H9 (cell line): ENCODE data around the gene GBP6. TPM values are rescaled to one million over a fixed set of nuclear protein-coding genes. Genes with fewer than 3 reads are reported as not detected.

Experiments
- DNase-seq: peaks from one replicate; pipeline ENCODE4 v3.0.0-alpha.2; 2017
- H2AFZ ChIP-seq: one replicate; pipeline ENCODE4 v1.6.1; 2013; ENCODE audit warnings: mild to moderate bottlenecking, low read length, control low read depth, moderate library complexity
- H2AK5ac ChIP-seq: 2 replicates; pipeline ENCODE4 v1.6.1; 2013; ENCODE audit warnings: low read length, control low read depth, mixed read lengths; ENCODE audit not compliant: insufficient read length
- H2BK120ac ChIP-seq: one replicate; pipeline ENCODE4 v1.6.1; 2013; ENCODE audit warnings: low read depth, mild to moderate bottlenecking, low read length, control low read depth, inconsistent platforms; ENCODE audit not compliant: poor library complexity, severe bottlenecking
- H2BK12ac ChIP-seq: 2 replicates; pipeline ENCODE4 v1.6.1; 2013; ENCODE audit warnings: low read length, control low read depth, mixed read lengths, low read depth; ENCODE audit not compliant: insufficient read length
- H2BK15ac ChIP-seq: 2 replicates; pipeline ENCODE4 v1.6.1; 2013; ENCODE audit warnings: low read depth, low read length, control low read depth
- H2BK20ac ChIP-seq: one replicate; pipeline ENCODE4 v1.6.1; 2013; ENCODE audit warnings: low read depth, mild to moderate bottlenecking, low read length, control low read depth, inconsistent platforms; ENCODE audit not compliant: poor library complexity, severe bottlenecking
- H2BK5ac ChIP-seq: 2 replicates; pipeline ENCODE4 v1.6.1; 2013; ENCODE audit warnings: low read length, control low read depth, mixed read lengths; ENCODE audit not compliant: insufficient read length
- H3K14ac ChIP-seq: 2 replicates; pipeline ENCODE4 v1.6.1; 2013; ENCODE audit warnings: low read length, control low read depth; ENCODE audit not compliant: insufficient read depth
- H3K18ac ChIP-seq: 2 replicates; pipeline ENCODE4 v1.6.1; 2013; ENCODE audit warnings: low read depth, mild to moderate bottlenecking, mixed read lengths, low read length, control low read depth; ENCODE audit not compliant: insufficient read length
- H3K23ac ChIP-seq: 2 replicates; pipeline ENCODE4 v1.6.1; 2013; ENCODE audit warnings: low read length, control low read depth, mixed read lengths, low read depth; ENCODE audit not compliant: insufficient read length
- H3K23me2 ChIP-seq: 2 replicates; pipeline ENCODE4 v1.6.1; 2013; ENCODE audit warnings: low read depth, mild to moderate bottlenecking, mixed read lengths, low read length, control low read depth; ENCODE audit not compliant: insufficient read length, poor library complexity, severe bottlenecking
- H3K27ac ChIP-seq: 2 replicates; pipeline ENCODE4 v1.5.1; 2013; ENCODE audit warnings: low read length, control low read depth, mixed read lengths, low read depth; ENCODE audit not compliant: insufficient read length
- H3K27me3 ChIP-seq: 2 replicates; pipeline ENCODE4 v1.6.1; 2013; ENCODE audit warnings: low read length, control low read depth, inconsistent platforms; ENCODE audit not compliant: insufficient read depth
- H3K4ac ChIP-seq: 2 replicates; pipeline ENCODE4 v1.6.1; 2013; ENCODE audit warnings: low read depth, mild to moderate bottlenecking, control low read depth, inconsistent platforms, low read length, moderate library complexity
- H3K4me1 ChIP-seq: 2 replicates; pipeline ENCODE4 v1.6.1; 2013; ENCODE audit warnings: low read length, control low read depth, inconsistent platforms; ENCODE audit not compliant: insufficient read depth
- H3K4me2 ChIP-seq: 2 replicates; pipeline ENCODE4 v1.6.1; 2013; ENCODE audit warnings: low read length, control low read depth, mixed read lengths; ENCODE audit not compliant: insufficient read length, insufficient read depth
- H3K56ac ChIP-seq: 2 replicates; pipeline ENCODE4 v1.6.1; 2013; ENCODE audit warnings: low read depth, mild to moderate bottlenecking, mixed read lengths, low read length, control low read depth; ENCODE audit not compliant: insufficient read length
- H3K79me1 ChIP-seq: 2 replicates; pipeline ENCODE4 v1.6.1; 2013; ENCODE audit warnings: low read depth, mild to moderate bottlenecking, moderate library complexity, low read length, control low read depth, inconsistent platforms; ENCODE audit not compliant: insufficient read depth, poor library complexity, severe bottlenecking
- H3K79me2 ChIP-seq: 2 replicates; pipeline ENCODE4 v1.6.1; 2013; ENCODE audit warnings: low read length, control low read depth, inconsistent platforms; ENCODE audit not compliant: insufficient read depth
- H3K9ac ChIP-seq: 2 replicates; pipeline ENCODE4 v1.6.1; 2013; ENCODE audit warnings: low read length, control low read depth, mixed read lengths; ENCODE audit not compliant: insufficient read length; ENCODE audit errors: extremely low read depth
- H3K9me3 ChIP-seq: one replicate; pipeline ENCODE4 v1.6.1; 2013; ENCODE audit warnings: low read depth, low read length, inconsistent platforms; ENCODE audit not compliant: control insufficient read depth
- H3T11ph ChIP-seq: one replicate; pipeline ENCODE4 v1.6.1; 2013; ENCODE audit warnings: mild to moderate bottlenecking, low read length, control low read depth, inconsistent platforms
- H4K20me1 ChIP-seq: one replicate; pipeline ENCODE4 v1.6.1; 2013; ENCODE audit not compliant: control insufficient read depth, insufficient read length, insufficient read depth
- H4K5ac ChIP-seq: 2 replicates; pipeline ENCODE4 v1.6.1; 2013; ENCODE audit warnings: low read depth, mild to moderate bottlenecking, mixed read lengths, low read length, control low read depth; ENCODE audit not compliant: insufficient read length
- H4K8ac ChIP-seq: replicated peaks from 2 replicates; pipeline ENCODE4 v1.6.1; 2013; ENCODE audit warnings: low read length, control low read depth, mixed read lengths, low read depth; ENCODE audit not compliant: insufficient read length
- H4K91ac ChIP-seq: 2 replicates; pipeline ENCODE4 v1.6.1; 2013; ENCODE audit warnings: low read depth, mild to moderate bottlenecking, moderate library complexity, mixed read lengths, low read length, control low read depth; ENCODE audit not compliant: insufficient read length
- H3K27ac Mint-ChIP-seq, 3 experiments: 2 replicates in 2 of 3; 3 replicates in 1 of 3; pipeline ENCODE4 v1.8.0; 2020 to 2021; ENCODE audit warnings: mixed read lengths in 3 of 3, mild to moderate bottlenecking in 1 of 3, moderate library complexity in 1 of 3
- H3K27me3 Mint-ChIP-seq: 2 replicates; pipeline ENCODE4 v1.8.0; 2021; ENCODE audit warnings: low read depth, mild to moderate bottlenecking, moderate library complexity, mixed read lengths
- H3K36me3 Mint-ChIP-seq, 3 experiments: 2 replicates in 2 of 3; 3 replicates in 1 of 3; pipeline ENCODE4 v1.8.0; 2020 to 2021; ENCODE audit warnings: low read depth in 3 of 3, mixed read lengths in 3 of 3; ENCODE audit not compliant: insufficient read depth in 1 of 3
- H3K4me1 Mint-ChIP-seq, 2 experiments: 2 replicates each; pipeline ENCODE4 v1.8.0; 2020; ENCODE audit warnings: mixed read lengths in 2 of 2
- H3K4me3 Mint-ChIP-seq, 2 experiments: 2 replicates in 1 of 2; 3 replicates in 1 of 2; pipeline ENCODE4 v1.8.0; 2020 to 2021; ENCODE audit warnings: mild to moderate bottlenecking in 2 of 2, mixed read lengths in 2 of 2, moderate library complexity in 1 of 2
- H3K9me3 Mint-ChIP-seq, 2 experiments: 2 replicates in 1 of 2; 3 replicates in 1 of 2; pipeline ENCODE4 v1.8.0; 2020; ENCODE audit warnings: mild to moderate bottlenecking in 2 of 2, mixed read lengths in 2 of 2, moderate library complexity in 1 of 2
- WGBS: extraction: QIAGEN DNeasy Blood & Tissue Kit; methylation state at CpG from one replicate; pipeline ENCODE4 v1.1.7; 2013; ENCODE audit warnings: missing lambda C conversion rate, low lambda C conversion rate, mixed read lengths; ENCODE audit not compliant: insufficient read length; ENCODE audit errors: extremely low coverage; 5-methylcytosine and 5-hydroxymethylcytosine counted together
- total RNA-seq: library from RNA; stranded (reverse); gene quantifications from 2 replicates; pipeline ENCODE4 v1.2.1, GENCODE V29; 2021
- TF ChIP-seq, protein P1 (sequence below): fragments of 200-600 bp; sonication (generic); conservative IDR thresholded peaks from 3 replicates; pipeline ENCODE4 v1.8.0; 2021; ENCODE audit warnings: antibody characterized with exemption, mild to moderate bottlenecking

Gene GBP6
- total RNA-seq, 1 experiment from 2014 or later, result not detected

DNA sequence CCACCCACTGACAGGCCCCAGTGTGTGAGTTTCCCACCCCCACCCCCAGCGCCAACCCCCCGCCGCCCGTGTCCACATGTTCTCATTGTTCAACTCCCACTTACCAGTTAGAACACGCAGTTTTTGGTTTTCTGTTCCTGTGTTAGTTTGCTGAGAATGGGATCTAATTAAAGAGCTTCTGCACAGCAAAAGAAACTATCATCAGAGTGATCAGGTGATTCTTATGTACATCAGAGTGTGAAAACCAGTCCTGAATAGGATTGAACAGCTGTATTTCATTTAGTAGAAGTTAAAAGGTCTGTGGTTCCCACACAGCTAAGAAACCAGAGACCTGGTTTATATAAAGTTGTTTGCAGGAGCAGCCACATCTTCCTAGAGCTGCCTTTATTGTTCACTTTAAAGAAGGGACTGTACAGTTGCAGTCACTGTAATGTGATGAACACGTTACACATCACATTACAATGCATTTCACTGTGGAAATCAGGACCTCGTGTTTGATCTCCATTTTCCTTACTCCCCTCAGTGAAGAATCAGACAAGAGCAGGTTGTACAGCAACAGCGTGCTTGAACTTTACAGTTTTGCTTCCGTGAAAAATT, 1.2 kb downstream of the GBP6 start:
- Mint-ChIP-seq H3K27ac (no peak overlapping the region), H3K36me3 (no peaks in the 10 kb centered on the region), H3K9me3 (no peaks in the 10 kb centered on the region), H3K27me3 (no peaks in the 10 kb centered on the region; the same call in 1 of the 2 replicates), H3K4me3 (no peak overlapping the region), H3K4me1 (peaks cover 23 to 33% of the 10 kb centered on the region in 2 experiments)
- no peaks in the 10 kb centered on the region for H3K79me2 ChIP-seq
- no peak overlapping the region for H3T11ph ChIP-seq
- H4K5ac ChIP-seq, result no peak overlapping the region
- no CpG with 5 or more reads among the region's 9 CpGs for WGBS
- H2AFZ ChIP-seq, result no peak overlapping the region
- no peak overlapping the region for H2AK5ac ChIP-seq
- no peak overlapping the region for H3K18ac ChIP-seq
- no peak overlapping the region for H3K14ac ChIP-seq
- H3K23me2 ChIP-seq, result no peaks in the 10 kb centered on the region
- H3K9ac ChIP-seq, result no peak overlapping the region
- H3K4me1 ChIP-seq, result no peaks in the 10 kb centered on the region
- TF ChIP-seq, protein P1, sequence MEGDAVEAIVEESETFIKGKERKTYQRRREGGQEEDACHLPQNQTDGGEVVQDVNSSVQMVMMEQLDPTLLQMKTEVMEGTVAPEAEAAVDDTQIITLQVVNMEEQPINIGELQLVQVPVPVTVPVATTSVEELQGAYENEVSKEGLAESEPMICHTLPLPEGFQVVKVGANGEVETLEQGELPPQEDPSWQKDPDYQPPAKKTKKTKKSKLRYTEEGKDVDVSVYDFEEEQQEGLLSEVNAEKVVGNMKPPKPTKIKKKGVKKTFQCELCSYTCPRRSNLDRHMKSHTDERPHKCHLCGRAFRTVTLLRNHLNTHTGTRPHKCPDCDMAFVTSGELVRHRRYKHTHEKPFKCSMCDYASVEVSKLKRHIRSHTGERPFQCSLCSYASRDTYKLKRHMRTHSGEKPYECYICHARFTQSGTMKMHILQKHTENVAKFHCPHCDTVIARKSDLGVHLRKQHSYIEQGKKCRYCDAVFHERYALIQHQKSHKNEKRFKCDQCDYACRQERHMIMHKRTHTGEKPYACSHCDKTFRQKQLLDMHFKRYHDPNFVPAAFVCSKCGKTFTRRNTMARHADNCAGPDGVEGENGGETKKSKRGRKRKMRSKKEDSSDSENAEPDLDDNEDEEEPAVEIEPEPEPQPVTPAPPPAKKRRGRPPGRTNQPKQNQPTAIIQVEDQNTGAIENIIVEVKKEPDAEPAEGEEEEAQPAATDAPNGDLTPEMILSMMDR, result no peak
- no peak overlapping the region for H2BK120ac ChIP-seq
- H3K27me3 ChIP-seq, result no peaks in the 10 kb centered on the region
- no peak overlapping the region for H2BK12ac ChIP-seq
- no peak overlapping the region for H4K8ac ChIP-seq
- H4K20me1 ChIP-seq, result no peaks in the 10 kb centered on the region
- no peak overlapping the region for H3K4ac ChIP-seq
- H3K9me3 ChIP-seq, result no peaks in the 10 kb centered on the region
- no peak overlapping the region for H2BK15ac ChIP-seq
- no peak overlapping the region for H3K27ac ChIP-seq
- H3K79me1 ChIP-seq, result no peaks in the 10 kb centered on the region
- no peak overlapping the region for H2BK5ac ChIP-seq
- no peak overlapping the region for H2BK20ac ChIP-seq
- H3K56ac ChIP-seq, result no peak overlapping the region
- no peak overlapping the region for H4K91ac ChIP-seq
- no peak overlapping the region for H3K4me2 ChIP-seq
- no peak for DNase-seq
- H3K23ac ChIP-seq, result no peak overlapping the region
